Measurements from ENCODE around the gene SLC25A12. TPM values are rescaled to one million over a fixed set of nuclear protein-coding genes. Genes with fewer than 3 reads are reported as not detected.

The SLC25A12 gene
- polyA plus RNA-seq, 1 donor from 2014 or later = 122 TPM

GRCh38 chr2:171735991-171736710 lies 157.9 kb downstream of the SLC25A12 start:
- Histone ChIP-seq H3F3A (ENCODE audit: insufficient read depth, low read length, poor library complexity, severe bottlenecking) (no peaks in the 10 kb centered on the region), H3K4me2 (ENCODE audit: low read length) (no peak overlapping the region), H3K27ac (ENCODE audit: low read length) (no peak overlapping the region), H2AFZ (ENCODE audit: low read depth, low read length) (no peak overlapping the region), H3K9ac (ENCODE audit: low read length) (no peak overlapping the region), H3K9me3 (ENCODE audit: low read length) (no peaks in the 10 kb centered on the region), H3K36me3 (ENCODE audit: insufficient read depth, low read length) (peaks cover 11% of the 10 kb centered on the region), H4K20me1 (ENCODE audit: insufficient read depth) (no peaks in the 10 kb centered on the region), H3K4me3 (ENCODE audit: low read length) (no peak overlapping the region), H3K27me3 (ENCODE audit: insufficient read depth, low read depth, low read length) (no peaks in the 10 kb centered on the region), H3K9me2 (ENCODE audit: insufficient read depth, low read length) (no peaks in the 10 kb centered on the region), H3K79me2 (replicated peaks; ENCODE audit: insufficient read depth, low read length) (no peaks in the 10 kb centered on the region)
- TF ChIP-seq EP300 (conservative IDR thresholded peaks at IDR 0.05; ENCODE audit: poor library complexity, severe bottlenecking) (no peak), RAD21 (conservative IDR thresholded peaks at IDR 0.05) (no peak), EZH2 (IDR thresholded peaks at IDR 0.05; ENCODE audit: borderline replicate concordance, insufficient read depth, low read length, poor library complexity, severe bottlenecking) (no peak), MXI1 (conservative IDR thresholded peaks at IDR 0.05; ENCODE audit: poor library complexity, severe bottlenecking) (no peak)

Small RNA genes lying within 50 kb of the gene (small RNA-seq; reads per million reads assigned to genes)
- gene RNU6-182P = 0 reads per million in 3 experiments

Other genes with a start within 250 kb of the SLC25A12 start
- gene DYNC1I2, start 206.8 kb downstream of the SLC25A12 start, polyA plus RNA-seq = 530 and 561 TPM in 2 replicates
- gene HAT1, start 28.2 kb upstream of the SLC25A12 start, polyA plus RNA-seq = 30.6 and 39.8 TPM in 2 replicates
- gene METAP1D, start 105.7 kb upstream of the SLC25A12 start, polyA plus RNA-seq = 4.7 and 5.4 TPM in 2 replicates
- 67.3 and 83.1 TPM in 2 replicates for gene DLX1, start 191.3 kb upstream of the SLC25A12 start, polyA plus RNA-seq
- 7.7 and 9.3 TPM in 2 replicates for gene DLX2, start 208.7 kb upstream of the SLC25A12 start, polyA plus RNA-seq

Data from neural cell (in vitro differentiated cells).